ENCODE results near the gene LMBR1L.

The LMBR1L gene

GRCh38 chr12:49111206-49111605 lies 559 bp upstream of the LMBR1L start:
- DNase-seq = no peak

- no peak for DNase-seq
These were observed 795 bp downstream of the LMBR1L start for GRCh38 chr12:49109641-49110463.

GRCh38 chr12:49108958-49109404 lies 1.7 kb downstream of the LMBR1L start:
- DNase-seq = no peak

GRCh38 chr12:49105504-49106084 lies 5.1 kb downstream of the LMBR1L start:
- DNase-seq = no peak

GRCh38 chr12:49104822-49105221 lies 5.8 kb downstream of the LMBR1L start:
- no peak for DNase-seq

GRCh38 chr12:49100380-49100779 lies 10.3 kb downstream of the LMBR1L start:
- no peak for DNase-seq

GRCh38 chr12:49098703-49099102 lies 11.9 kb downstream of the LMBR1L start:
- DNase-seq = no peak

- no peak for DNase-seq
These were observed 12.6 kb downstream of the LMBR1L start for GRCh38 chr12:49098035-49098451.

- no peak for DNase-seq
These were observed 13.3 kb downstream of the LMBR1L start for GRCh38 chr12:49097381-49097780.

- no peak for DNase-seq
These were observed 15.7 kb downstream of the LMBR1L start for GRCh38 chr12:49094975-49095365.

GRCh38 chr12:49094160-49094974 lies 16.3 kb downstream of the LMBR1L start, which contains the start of gene DHH:
Gene DHH, minus strand, starts transcription at chr12:49094801. Its CDS starts 289 bp downstream, at chr12:49094512.
- DNase-seq = peak; percentile 28

- no peak for DNase-seq
These were observed 16.9 kb downstream of the LMBR1L start for GRCh38 chr12:49093792-49094159.

GRCh38 chr12:49092816-49093406 lies 17.7 kb downstream of the LMBR1L start:
- no peak for DNase-seq

- no peak for DNase-seq
These were observed 18.4 kb downstream of the LMBR1L start for GRCh38 chr12:49092086-49092815.

GRCh38 chr12:49091836-49092085 lies 18.9 kb downstream of the LMBR1L start:
- DNase-seq = no peak

- no peak for DNase-seq
These were observed 19.4 kb downstream of the LMBR1L start for GRCh38 chr12:49091056-49091835.

GRCh38 chr12:49089821-49090773 lies 20.6 kb downstream of the LMBR1L start:
- DNase-seq = no peak

- DNase-seq = no peak
These were observed 21.7 kb downstream of the LMBR1L start for GRCh38 chr12:49088932-49089330.

- DNase-seq = peak; percentile 31
These were observed 22.3 kb downstream of the LMBR1L start for GRCh38 chr12:49088150-49088931.

GRCh38 chr12:49086116-49086515 lies 24.5 kb downstream of the LMBR1L start:
- no peak for DNase-seq
